GM10847 (cell line): ENCODE results near the gene TBC1D22A.

ENCODE experiments used
- POLR2A ChIP-seq: IDR thresholded peaks from 2 replicates; pipeline ENCODE4 v1.6.1; 2011; ENCODE audit not compliant: insufficient read length; ENCODE audit errors: extremely low read depth

The TBC1D22A gene

DNA sequence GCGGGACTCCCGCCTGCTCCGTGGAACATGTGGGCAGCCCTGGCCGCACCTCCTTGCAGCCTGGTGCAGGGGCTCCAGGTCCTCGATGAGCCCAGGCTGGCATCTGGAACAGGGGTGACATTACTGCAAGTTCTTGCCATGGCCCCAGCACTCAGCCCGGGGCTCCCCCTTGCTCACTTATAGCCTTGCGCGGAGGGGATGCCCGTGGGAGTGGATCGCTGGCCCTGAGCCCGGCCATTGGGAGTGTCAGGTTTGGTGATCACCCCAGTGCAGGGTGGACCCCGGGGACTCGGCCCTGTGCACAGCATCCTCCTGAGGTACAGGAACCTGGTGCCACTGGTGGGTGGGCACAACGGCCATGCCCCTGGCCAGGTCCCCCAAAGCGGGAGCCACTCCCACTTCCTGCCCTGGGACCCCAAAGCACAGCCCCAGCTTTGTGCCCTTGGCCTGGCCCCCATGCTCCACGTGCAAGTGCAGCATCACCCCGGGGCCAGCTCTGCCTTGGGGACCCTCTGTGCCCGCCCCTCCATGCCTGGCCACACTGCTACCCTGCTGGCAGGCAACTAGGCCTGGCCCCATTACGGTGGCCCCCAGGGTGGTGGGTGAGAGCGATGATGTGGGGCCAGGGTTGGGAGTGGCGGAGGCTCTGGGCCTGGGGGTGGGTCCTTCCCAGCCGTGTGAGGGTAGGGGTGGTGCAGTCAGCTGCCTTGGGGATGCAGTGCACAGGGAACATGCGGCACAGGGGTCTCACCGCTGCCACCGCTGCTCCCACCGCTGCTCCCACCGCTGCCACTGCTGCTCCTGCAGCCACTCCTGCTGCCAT, 439.8 kb downstream of the TBC1D22A start:
- no peak for TF ChIP-seq POLR2A

DNA sequence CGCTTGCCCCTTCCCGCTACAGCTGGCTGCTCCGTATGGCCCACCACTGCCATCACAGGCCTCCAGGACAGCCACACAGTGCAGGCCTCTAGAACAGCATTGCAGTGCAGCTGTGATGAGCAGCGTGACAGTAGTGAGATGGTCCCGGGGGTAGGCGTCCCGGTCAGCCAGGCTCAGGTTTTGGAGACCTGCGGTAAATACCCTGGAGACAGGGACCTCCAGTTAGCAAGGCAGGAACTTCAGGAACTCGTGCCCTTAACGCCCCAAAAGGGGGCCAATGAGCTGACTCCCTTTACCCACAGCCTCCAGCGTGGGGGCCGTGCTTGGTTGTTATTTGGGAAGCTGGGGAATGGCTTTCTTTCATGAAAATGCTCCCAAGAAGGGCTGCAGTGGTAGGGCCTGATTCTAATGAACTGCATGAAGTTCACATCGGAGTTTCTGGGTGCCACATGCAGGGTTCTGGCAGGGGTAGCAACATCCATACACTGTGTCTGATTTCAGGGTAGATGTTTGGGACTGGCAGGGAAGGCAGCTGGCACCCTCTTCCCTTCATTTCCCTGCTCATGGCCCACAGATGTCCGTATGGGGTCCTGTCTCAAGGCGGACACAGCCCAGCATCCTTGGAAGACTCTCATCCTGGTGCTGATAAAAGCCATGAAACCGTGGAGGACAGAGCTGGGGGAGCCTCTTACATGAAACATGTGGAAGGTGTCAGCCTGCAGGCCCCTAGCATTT, 440.5 kb downstream of the TBC1D22A start:
- TF ChIP-seq POLR2A: no peak

GRCh38 chr22:47203554-47203991, 441.1 kb downstream of the TBC1D22A start:
- TF ChIP-seq POLR2A: no peak

GRCh38 chr22:47204002-47204979, 441.8 kb downstream of the TBC1D22A start:
- TF ChIP-seq POLR2A: no peak

DNA sequence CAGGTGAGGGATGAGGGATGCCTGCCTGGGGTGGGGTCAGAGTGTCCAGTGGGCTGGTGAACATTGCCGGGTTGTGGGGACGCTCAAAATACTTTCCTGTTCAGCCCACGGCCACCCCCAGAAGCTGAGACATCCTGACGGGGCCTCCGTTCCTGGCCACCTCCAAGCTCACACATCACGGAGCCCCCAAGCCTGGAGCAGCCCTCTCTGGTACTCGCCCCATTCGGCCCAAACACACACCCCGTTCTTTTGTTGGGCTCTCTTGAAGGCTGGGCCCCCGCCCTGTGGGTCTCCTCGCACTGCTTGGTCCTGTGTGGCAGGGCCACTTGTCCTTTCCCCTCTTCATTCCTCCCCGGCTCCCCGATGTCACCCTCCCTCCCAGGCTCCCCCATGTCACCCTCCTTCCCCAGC, 442.6 kb downstream of the TBC1D22A start:
- no peak for TF ChIP-seq POLR2A

DNA sequence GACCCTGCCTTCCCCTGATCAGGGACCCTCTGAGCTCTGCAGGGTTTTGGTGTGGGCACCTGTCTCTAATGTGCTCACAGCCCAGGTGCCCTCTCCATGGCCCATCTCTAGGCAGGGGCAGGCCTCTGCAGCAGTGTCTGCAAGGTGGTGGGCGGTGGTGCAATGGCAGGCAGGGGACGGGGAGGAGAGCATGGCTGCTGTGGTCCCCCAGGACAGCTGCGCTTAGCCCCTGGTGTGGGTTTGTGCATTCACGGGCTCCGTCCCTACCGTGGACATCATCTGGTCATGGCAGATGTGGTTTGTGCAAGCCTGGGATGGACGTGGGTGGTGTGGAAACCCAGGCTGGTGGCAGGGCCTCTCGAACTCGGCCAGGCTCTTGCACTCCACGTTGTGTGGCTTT, 443.1 kb downstream of the TBC1D22A start:
- TF ChIP-seq POLR2A: no peak

GRCh38 chr22:47206164-47206563, 443.7 kb downstream of the TBC1D22A start:
- TF ChIP-seq POLR2A: no peak

DNA sequence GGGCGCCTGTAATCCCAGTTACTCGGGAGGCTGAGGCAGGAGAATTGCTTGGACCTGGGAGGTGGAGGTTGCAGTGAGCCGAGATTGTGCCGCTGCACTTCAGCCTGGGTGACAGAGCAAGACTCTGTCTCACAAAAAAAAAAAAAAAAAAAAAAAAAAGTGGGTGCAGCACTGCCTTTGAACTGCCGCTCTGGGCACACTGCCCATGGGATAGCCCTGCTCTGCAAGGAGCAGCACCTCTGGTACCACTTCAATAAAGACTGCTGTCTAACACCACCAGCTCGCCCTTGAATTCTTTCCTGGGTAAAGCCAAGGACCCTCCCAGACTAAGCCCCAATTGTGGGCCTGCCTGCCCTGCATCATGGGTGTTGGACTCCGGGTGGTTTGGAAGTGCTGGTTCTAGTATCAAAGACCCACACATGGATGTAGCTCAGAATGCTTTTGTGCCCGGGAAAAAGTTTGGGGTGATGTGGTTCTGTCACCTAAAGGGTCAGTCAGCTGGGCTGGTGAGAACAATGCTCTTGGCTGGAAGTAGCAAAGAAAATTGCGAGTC, 444.3 kb downstream of the TBC1D22A start:
- TF ChIP-seq POLR2A: no peak

- no peak for TF ChIP-seq POLR2A
Measured at GRCh38 chr22:47207387-47207786, 444.9 kb downstream of the TBC1D22A start.

DNA sequence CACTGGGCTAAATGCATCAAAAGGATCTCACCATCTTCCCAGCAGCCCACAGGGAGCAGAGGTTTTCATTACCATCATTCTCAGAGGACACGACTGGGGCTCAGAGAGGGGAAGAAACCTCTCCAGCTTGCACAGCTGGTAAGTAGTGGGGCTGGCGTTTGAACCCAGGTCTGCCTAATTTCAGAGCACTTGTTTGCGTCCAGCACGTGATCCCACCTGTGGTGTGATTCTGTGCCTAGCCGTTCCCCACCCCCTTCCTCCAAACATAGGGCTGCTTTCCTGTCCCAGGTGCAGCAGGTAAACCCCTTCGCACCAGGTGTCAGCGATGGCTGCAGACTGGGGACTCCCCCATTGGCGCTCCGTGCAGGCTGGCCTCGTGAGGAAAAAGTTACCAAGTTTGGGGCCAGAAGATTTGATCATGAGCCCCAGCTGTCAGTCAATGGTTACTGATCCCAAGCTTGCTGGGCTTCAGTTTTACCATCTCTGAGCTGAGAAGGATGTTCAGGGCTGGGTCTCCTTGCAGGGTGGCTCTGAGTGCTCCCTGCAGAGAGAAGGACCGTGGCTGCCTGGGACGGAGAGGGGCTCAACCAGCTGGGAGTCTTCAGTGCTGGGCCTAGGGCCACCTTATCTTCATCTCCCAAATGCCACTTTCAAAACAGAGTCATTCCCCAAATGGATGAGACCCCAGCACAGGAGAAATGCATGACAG, 445.6 kb downstream of the TBC1D22A start:
- TF ChIP-seq POLR2A: no peak

GRCh38 chr22:47208630-47209029, 446.2 kb downstream of the TBC1D22A start:
- TF ChIP-seq POLR2A: no peak

GRCh38 chr22:47209040-47209514, 446.6 kb downstream of the TBC1D22A start:
- TF ChIP-seq POLR2A: no peak

DNA sequence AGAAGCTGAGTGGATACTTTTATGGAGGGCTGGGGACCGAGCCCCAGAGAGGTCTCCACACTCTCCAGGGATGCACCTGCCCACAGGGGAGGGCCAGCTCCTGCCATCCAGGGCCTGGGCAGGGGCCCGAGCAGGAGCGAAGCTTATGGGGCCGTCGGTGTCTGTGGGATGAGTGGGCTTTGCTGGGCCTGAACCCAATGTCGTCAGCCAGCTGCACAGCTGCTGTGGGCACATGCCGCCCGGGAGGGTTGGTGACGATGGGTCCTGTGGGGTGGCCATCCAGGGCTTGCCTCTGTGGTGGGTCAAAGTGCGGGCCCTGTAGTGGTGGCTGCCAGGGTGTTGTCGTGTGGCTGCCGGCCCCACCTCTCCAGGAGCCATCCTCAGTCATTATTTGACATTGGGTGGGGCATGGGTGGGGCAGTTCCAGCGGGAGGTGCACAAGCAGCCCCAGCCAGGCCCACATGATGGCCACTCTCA, 447.1 kb downstream of the TBC1D22A start:
- TF ChIP-seq POLR2A: no peak

DNA sequence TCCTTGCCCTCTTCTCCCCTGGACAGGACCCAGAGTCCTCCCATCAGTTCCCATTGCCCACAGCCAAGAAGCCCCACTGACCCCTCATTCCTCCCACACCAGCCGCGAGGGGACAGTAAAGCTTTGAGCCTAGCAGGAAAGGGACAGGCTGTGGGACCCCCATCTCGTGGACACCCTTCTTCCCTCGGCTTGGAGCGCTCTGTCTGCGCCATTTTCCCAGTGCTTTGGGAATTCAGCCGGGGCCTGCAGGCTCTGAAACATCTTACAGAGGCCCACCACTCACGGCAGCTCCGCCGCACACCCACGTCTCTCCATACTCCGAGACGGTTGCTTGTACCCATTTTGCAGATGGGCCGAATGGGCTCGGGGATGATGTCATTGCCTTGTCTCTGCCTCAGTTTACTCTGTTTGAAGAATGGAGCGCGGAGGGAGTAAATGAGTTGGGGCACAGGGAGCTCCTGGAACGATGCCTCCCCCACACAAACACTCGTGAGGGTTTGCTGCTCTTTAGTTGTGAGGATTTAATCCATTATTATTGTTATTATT, 447.7 kb downstream of the TBC1D22A start:
- no peak for TF ChIP-seq POLR2A
